Cortex of kidney (tissue), 1 donor: ENCODE results near the gene NPC1.

ENCODE experiments used
- DNase-seq: peaks from one replicate; lab custom pipeline; 2025; lab: John Stamatoyannopoulos, UW

The NPC1 gene

GRCh38 chr18:23487738-23488570 is 98.4 kb downstream of the NPC1 start:
- no peak for DNase-seq

- DNase-seq = no peak
Observed at GRCh38 chr18:23485386-23485785, 100.9 kb downstream of the NPC1 start.

GRCh38 chr18:23484561-23485182 is 101.6 kb downstream of the NPC1 start:
- no peak for DNase-seq
